Measurements from ENCODE around the gene KDM4B.

The KDM4B gene

GRCh38 chr19:5107432-5108122, 138.7 kb downstream of the KDM4B start:
- DNase-seq (ENCODE audit: low read depth): no peak

GRCh38 chr19:5108123-5108596, 139.2 kb downstream of the KDM4B start:
- DNase-seq (ENCODE audit: low read depth): no peak

- DNase-seq (ENCODE audit: low read depth): no peak
Observed at GRCh38 chr19:5108866-5109265, 140.0 kb downstream of the KDM4B start.

GRCh38 chr19:5109560-5109959, 140.6 kb downstream of the KDM4B start:
- no peak for DNase-seq (ENCODE audit: low read depth)

GRCh38 chr19:5110546-5110945, 141.6 kb downstream of the KDM4B start:
- no peak for DNase-seq (ENCODE audit: low read depth)

- no peak for DNase-seq (ENCODE audit: low read depth)
Observed at GRCh38 chr19:5111051-5111450, 142.1 kb downstream of the KDM4B start.

- DNase-seq (ENCODE audit: low read depth): no peak
Observed at GRCh38 chr19:5112175-5112574, 143.3 kb downstream of the KDM4B start.

- no peak for DNase-seq (ENCODE audit: low read depth)
Observed at GRCh38 chr19:5112681-5113575, 144.0 kb downstream of the KDM4B start.

- no peak for DNase-seq (ENCODE audit: low read depth)
Observed at GRCh38 chr19:5113633-5114586, 145.0 kb downstream of the KDM4B start.

GRCh38 chr19:5114727-5115126, 145.8 kb downstream of the KDM4B start:
- DNase-seq (ENCODE audit: low read depth): no peak

GRCh38 chr19:5115351-5115750, 146.4 kb downstream of the KDM4B start:
- DNase-seq (ENCODE audit: low read depth): no peak

- no peak for DNase-seq (ENCODE audit: low read depth)
Observed at GRCh38 chr19:5115771-5116202, 146.9 kb downstream of the KDM4B start.

GRCh38 chr19:5116292-5116691, 147.4 kb downstream of the KDM4B start:
- no peak for DNase-seq (ENCODE audit: low read depth)

- DNase-seq (ENCODE audit: low read depth): no peak
Observed at GRCh38 chr19:5117421-5117820, 148.5 kb downstream of the KDM4B start.

GRCh38 chr19:5118026-5118425, 149.1 kb downstream of the KDM4B start:
- DNase-seq (ENCODE audit: low read depth): no peak

- DNase-seq (ENCODE audit: low read depth): no peak
Observed at GRCh38 chr19:5119297-5119998, 150.5 kb downstream of the KDM4B start.

- no peak for DNase-seq (ENCODE audit: low read depth)
Observed at GRCh38 chr19:5120321-5120720, 151.4 kb downstream of the KDM4B start.

- DNase-seq (ENCODE audit: low read depth): no peak
Observed at GRCh38 chr19:5120833-5121232, 151.9 kb downstream of the KDM4B start.

- DNase-seq (ENCODE audit: low read depth): no peak
Observed at GRCh38 chr19:5121266-5122120, 152.6 kb downstream of the KDM4B start.

GRCh38 chr19:5122121-5122400, 153.1 kb downstream of the KDM4B start:
- no peak for DNase-seq (ENCODE audit: low read depth)

All from stimulated activated CD4-positive, alpha-beta T cell treated with anti-CD3 and anti-CD28 coated beads, Interleukin-2, amount 100 ng/mL, for 4 hours (primary cell).